Ovary (tissue), 9 donors: ENCODE results near the gene TSPAN5. TPM values are rescaled to one million over a fixed set of nuclear protein-coding genes. Genes with fewer than 3 reads are reported as not detected.

Source experiments
- DNase-seq, 5 donors: peaks; one replicate each; pipeline ENCODE4 v3.0.0-alpha.2; 2019 to 2020
- H3K27ac ChIP-seq, 2 donors: fragments of 200-600 bp; one replicate each; pipeline versions ENCODE4 v1.5.1 to v1.8.0; 2019 to 2022
- H3K27me3 ChIP-seq: fragments of 200-600 bp; one replicate; pipeline ENCODE4 v1.8.0; 2022
- H3K36me3 ChIP-seq: fragments of 200-600 bp; sonication (generic); one replicate; pipeline ENCODE4 v1.5.1; 2019
- H3K4me1 ChIP-seq: one replicate; pipeline ENCODE4 v1.8.1; 2013; ENCODE audit warnings: mild to moderate bottlenecking, moderate library complexity; ENCODE audit not compliant: insufficient read depth
- H3K4me3 ChIP-seq: fragments of 200-600 bp; sonication (generic); one replicate; pipeline ENCODE4 v1.5.1; 2017
- H3K9me3 ChIP-seq, 2 donors: fragments of 200-600 bp in 1 of 2; sonication (generic) in 1 of 2; one replicate each; pipeline versions ENCODE4 v1.5.1 to v1.8.1; 2013 to 2019; ENCODE audit warnings: mild to moderate bottlenecking in 1 of 2, moderate library complexity in 1 of 2
- CTCF ChIP-seq, 3 donors: fragments of 450-650 bp in 2 of 3; fragments of 200-600 bp in 1 of 3; IDR thresholded peaks; one replicate each; pipeline versions ENCODE4 v1.5.1 to v1.8.0; 2016 to 2022; ENCODE audit warnings: antibody characterized with exemption in 3 of 3, mild to moderate bottlenecking in 1 of 3
- EP300 ChIP-seq: sonication (generic); formaldehyde crosslinking; IDR thresholded peaks from one replicate; pipeline ENCODE4 v1.6.1; 2017; ENCODE audit warnings: antibody characterized with exemption
- POLR2A ChIP-seq: fragments of 450-650 bp; IDR thresholded peaks from one replicate; pipeline ENCODE4 v1.6.1; 2017; ENCODE audit warnings: antibody characterized with exemption, mild to moderate bottlenecking, moderate library complexity
- WGBS, 3 donors: extraction: QIAGEN DNeasy Blood & Tissue Kit in 1 of 3; methylation state at CpG; one replicate each; pipeline versions ENCODE4 v1.1.5 to v1.1.7; 2013 to 2017; 5-methylcytosine and 5-hydroxymethylcytosine counted together
- intact Hi-C, 4 donors: fragments of 100-400 bp; cut with DNase I; formaldehyde crosslinking; loops; one replicate each; pipeline versions ENCODE4 v1.11.0 to v1.15.1; 2022 to 2023
- polyA plus RNA-seq, 2 donors: library from polyadenylated mRNA; stranded (reverse); fragments of 200-250 nt in 1 of 2; fragments of 350-450 nt in 1 of 2; fragmentation: Illumina TruSeq in 1 of 2; extraction: RNeasy Lipid Tissue Mini Kit (QIAGEN cat#74804) in 1 of 2; gene quantifications; one replicate each; pipeline ENCODE4 v1.2.3, GENCODE V29; 2013 to 2014
- total RNA-seq, 7 donors: library from RNA; depleted of rRNA in 2 of 7; stranded (reverse); fragments of >200 nt in 2 of 7; fragmentation: NEBNext Ultra II Directional in 3 of 7; extraction: Animal tissue kit (Norgen Biotek cat#: 25700) in 3 of 7; gene quantifications; one replicate each; pipeline versions ENCODE4 v1.1.0 to v1.2.4, GENCODE V29; 2016 to 2023
- donor health status: DM: no; HTN: no; CAD: no; lungs with moderate emphysema.
- donor health status: DM: no; HTN: no; CAD: no.
- donor health status: Bipolar disorder and iron deficiency.
- donor health status: DM: yes; HTN: yes; CAD: no.
- donor health status: DM: no; HTN: no; CAD: no.
- donor health status: DM: yes; HTN: yes; CAD: no.

TSPAN5 gene
- total and polyA plus RNA-seq, 9 donors: 34.0 to 69.5 (median 48.2) TPM

DNA sequence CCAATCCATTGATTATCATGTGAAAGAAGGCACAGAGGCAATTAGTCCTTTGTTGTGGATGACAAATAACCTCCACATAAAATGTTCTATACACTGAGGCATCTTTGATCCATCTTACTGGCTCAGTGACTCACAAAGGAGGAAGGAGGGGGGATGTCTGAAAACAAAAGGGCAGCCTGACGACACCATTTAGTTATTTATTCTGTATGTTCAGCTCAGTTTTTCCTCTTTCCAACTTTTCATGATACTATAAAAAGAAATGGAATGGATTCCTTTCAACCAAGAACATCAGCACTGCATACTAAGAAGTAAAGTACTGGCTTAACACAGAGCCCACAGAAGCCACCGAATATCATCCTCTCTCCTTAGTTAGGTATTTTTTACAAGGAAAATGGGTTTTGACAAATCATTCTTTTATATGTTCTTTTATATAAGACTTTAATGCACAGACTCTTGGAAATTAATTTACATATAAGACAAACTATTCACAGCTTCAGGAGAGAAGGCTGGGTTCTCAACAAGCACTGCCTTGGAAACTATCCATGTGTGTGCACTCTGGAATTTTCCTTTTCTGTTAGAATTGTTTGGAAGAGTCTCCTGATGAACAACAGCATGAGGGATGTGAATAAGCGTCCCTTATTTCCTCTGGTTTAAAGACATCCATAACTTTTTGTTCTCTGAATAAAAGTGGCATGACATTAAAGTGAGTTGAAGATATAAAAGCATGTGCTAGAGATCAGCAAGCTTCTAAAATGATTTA lies 135.6 kb downstream of the TSPAN5 start:
- Histone ChIP-seq H3K4me1 (peaks cover 28% of the 10 kb centered on the region), H3K27ac (peak overlapping the region; percentile 34 to 80), H3K4me3 (no peak overlapping the region), H3K27me3 (no peaks in the 10 kb centered on the region), H3K36me3 (no peaks in the 10 kb centered on the region), H3K9me3 (no peaks in the 10 kb centered on the region)
- DNase-seq: no peak
- 15 to 21% (median 20%) methylated on average over 3 of the region's 3 CpGs for WGBS, 3 donors
- intact Hi-C loops: no loop called here
- no peak for TF ChIP-seq EP300
- no peak for TF ChIP-seq CTCF (IDR thresholded peaks at IDR 0.05)
- TF ChIP-seq POLR2A: no peak

GRCh38 chr4:98522062-98522461 lies 136.3 kb downstream of the TSPAN5 start:
- Histone ChIP-seq H3K27ac (peak overlapping the region; percentile 34 to 80), H3K36me3 (no peaks in the 10 kb centered on the region), H3K4me1 (peaks cover 30% of the 10 kb centered on the region), H3K4me3 (no peak overlapping the region), H3K9me3 (no peaks in the 10 kb centered on the region), H3K27me3 (no peaks in the 10 kb centered on the region)
- intact Hi-C loops: no loop called here
- no peak for DNase-seq
- WGBS, 3 donors: 31 to 44% (median 39%) methylated on average over 5 of the region's 5 CpGs
- TF ChIP-seq EP300 (no peak), CTCF (IDR thresholded peaks at IDR 0.05) (no peak), POLR2A (no peak)

GRCh38 chr4:98521486-98521885 lies 136.9 kb downstream of the TSPAN5 start:
- Histone ChIP-seq H3K4me3 (no peak overlapping the region), H3K4me1 (peaks cover 32% of the 10 kb centered on the region), H3K9me3 (no peaks in the 10 kb centered on the region), H3K36me3 (no peaks in the 10 kb centered on the region), H3K27me3 (no peaks in the 10 kb centered on the region), H3K27ac (peak overlapping the region; percentile 16 to 80)
- no peak for TF ChIP-seq EP300
- TF ChIP-seq CTCF (IDR thresholded peaks at IDR 0.05): no peak
- no peak for TF ChIP-seq POLR2A
- no peak for DNase-seq
- intact Hi-C loops: no loop called here

GRCh38 chr4:98519268-98519977 lies 139.0 kb downstream of the TSPAN5 start:
- H3K27me3 ChIP-seq: no peaks in the 10 kb centered on the region
- WGBS, 3 donors: 18 to 37% (median 29%) methylated on average over 7 of the region's 7 CpGs

More at GRCh38 chr4:98519268-98519977, 139.0 kb downstream of the TSPAN5 start:
- no peak for TF ChIP-seq EP300
- no peak for TF ChIP-seq CTCF (IDR thresholded peaks at IDR 0.05)
- no peak for TF ChIP-seq POLR2A
- Histone ChIP-seq H3K4me3 (no peak overlapping the region), H3K27ac (peak overlapping the region; percentile 37 to 80), H3K9me3 (no peaks in the 10 kb centered on the region), H3K36me3 (no peaks in the 10 kb centered on the region), H3K4me1 (peaks cover 32% of the 10 kb centered on the region)
- DNase-seq: peak in 4 of 5 donors; percentile 49 to 60 (median 54)
- intact Hi-C loops: loop anchor here in 2 of 4 donors (5.0 kb wide), 2 partner anchors 48 to 98 kb away; no protein-coding TSS in a partner anchor
